Kidney (tissue), 14 donors: ENCODE results near the gene PCSK1. TPM values are rescaled to one million over a fixed set of nuclear protein-coding genes. Genes with fewer than 3 reads are reported as not detected.

Experiments
- DNase-seq, 5 donors: peaks; one replicate each; pipeline ENCODE4 v3.0.0-alpha.2; 2013 to 2020
- FAIRE-seq: peaks from 2 replicates; lab custom pipeline; 2012; peaks lifted over from hg19 to GRCh38; lab: Jason Lieb, UNC
- H3K27ac ChIP-seq, 2 donors: one replicate each; pipeline ENCODE4 v1.7.0; 2013; ENCODE audit warnings: low read depth in 2 of 2, low read length in 2 of 2, inconsistent platforms in 1 of 2
- H3K27me3 ChIP-seq: one replicate; pipeline ENCODE4 v1.7.1; 2013; ENCODE audit warnings: low read length, inconsistent platforms; ENCODE audit not compliant: control insufficient read depth, insufficient read depth
- H3K36me3 ChIP-seq, 3 donors: one replicate each; pipeline versions ENCODE4 v1.7.0 to v1.7.1; 2013; ENCODE audit warnings: low read length in 3 of 3, control low read depth in 1 of 3, inconsistent platforms in 1 of 3; ENCODE audit not compliant: insufficient read depth in 3 of 3, control insufficient read depth in 2 of 3
- H3K4me1 ChIP-seq, 3 donors: one replicate each; pipeline versions ENCODE4 v1.7.0 to v1.7.1; 2013; ENCODE audit warnings: low read length in 3 of 3, inconsistent platforms in 1 of 3, low read depth in 1 of 3; ENCODE audit not compliant: control insufficient read depth in 2 of 3, insufficient read depth in 2 of 3
- H3K4me3 ChIP-seq, 3 donors: one replicate each; pipeline versions ENCODE4 v1.7.0 to v1.8.1; 2013; ENCODE audit warnings: low read length in 3 of 3, control low read depth in 1 of 3, inconsistent platforms in 1 of 3
- H3K9ac ChIP-seq, 3 donors: one replicate each; pipeline versions ENCODE4 v1.7.0 to v1.7.1; 2013; ENCODE audit warnings: low read length in 3 of 3, control low read depth in 1 of 3, inconsistent platforms in 1 of 3
- H3K9me3 ChIP-seq, 3 donors: one replicate each; pipeline versions ENCODE4 v1.7.0 to v1.7.1; 2013; ENCODE audit warnings: low read length in 3 of 3, control low read depth in 1 of 3, inconsistent platforms in 1 of 3; ENCODE audit not compliant: control insufficient read depth in 2 of 3, insufficient read depth in 1 of 3
- intact Hi-C: fragments of 100-400 bp; cut with DNase I; formaldehyde crosslinking; loops from one replicate; pipeline ENCODE4 v1.11.1; 2022
- polyA plus RNA-seq: library from polyadenylated mRNA; stranded (reverse); fragments of 350-450 nt; fragmentation: Illumina TruSeq; extraction: RNeasy Lipid Tissue Mini Kit (QIAGEN cat#74804); gene quantifications from one replicate; pipeline ENCODE4 v1.2.3, GENCODE V29; 2014; ENCODE audit warnings: low read depth, low replicate concordance; ENCODE audit not compliant: insufficient read depth
- total RNA-seq: library from RNA; stranded (reverse); fragmentation: NEBNext Ultra II Directional; extraction: Animal tissue kit (Norgen Biotek cat#: 25700); gene quantifications from one replicate; pipeline ENCODE4 v1.2.1, GENCODE V29; 2021
- TF ChIP-seq, protein P1 (sequence below): IDR thresholded peaks from 3 replicates; pipeline ENCODE4 v1.5.1; 2012; ENCODE audit warnings: mild to moderate bottlenecking, moderate library complexity, borderline replicate concordance; ENCODE audit not compliant: insufficient read depth; ENCODE audit errors: extremely low read depth
- donor health status: control.
- donor health status: control.
- donor health status: control.
- donor health status: control.
- donor health status: control.
- donor health status: DM: yes; HTN: yes; CAD: no.
- donor health status: Normal renal cell carcinoma (clear cell type).

Gene PCSK1
- total and polyA plus RNA-seq, 2 donors from 2014 or later, result 0.13 to 1.0 TPM

DNA sequence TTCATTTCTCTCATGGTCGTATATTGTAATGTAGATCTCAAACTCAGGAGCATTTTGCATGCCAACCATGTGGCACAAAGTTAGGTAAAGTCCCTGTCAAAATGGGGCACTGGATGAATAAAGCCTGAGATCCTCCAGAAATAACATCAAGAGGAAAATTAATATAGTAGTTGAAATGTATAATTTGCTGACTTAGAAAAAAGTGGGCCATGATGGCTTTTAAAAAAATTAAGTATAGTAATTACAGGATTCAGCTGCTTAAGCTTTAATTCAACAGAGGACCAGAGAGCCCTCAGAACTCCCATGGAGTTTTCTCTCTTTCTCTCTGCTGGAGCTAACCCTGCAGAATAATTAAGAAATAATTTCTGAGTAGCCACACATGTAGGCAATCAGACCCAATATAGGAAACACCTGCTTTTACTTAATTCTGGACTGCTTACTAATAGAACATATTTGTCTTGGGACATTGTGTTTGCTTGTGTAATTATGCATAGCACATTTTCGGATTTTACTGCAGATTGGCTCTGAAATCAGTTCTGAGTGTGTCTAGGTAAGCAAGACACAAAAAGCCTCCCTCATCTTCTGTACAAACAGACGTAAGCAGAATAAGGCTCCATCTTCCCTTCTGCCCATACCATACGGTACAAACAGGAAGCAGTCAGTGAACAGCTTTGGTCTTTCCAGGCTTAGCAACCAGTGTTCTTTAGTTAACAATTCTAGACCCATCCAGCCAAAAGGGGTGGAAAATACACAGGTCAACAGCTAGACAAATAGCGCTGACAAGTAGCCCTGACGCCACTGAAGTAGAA, 26.5 kb upstream of the PCSK1 start:
- Histone ChIP-seq H3K27me3 (no peaks in the 10 kb centered on the region), H3K27ac (no peak overlapping the region), H3K9me3 (no peaks in the 10 kb centered on the region), H3K9ac (no peak overlapping the region), H3K4me3 (no peak overlapping the region), H3K36me3 (no peaks in the 10 kb centered on the region), H3K4me1 (no peaks in the 10 kb centered on the region)
- TF ChIP-seq, protein P1, sequence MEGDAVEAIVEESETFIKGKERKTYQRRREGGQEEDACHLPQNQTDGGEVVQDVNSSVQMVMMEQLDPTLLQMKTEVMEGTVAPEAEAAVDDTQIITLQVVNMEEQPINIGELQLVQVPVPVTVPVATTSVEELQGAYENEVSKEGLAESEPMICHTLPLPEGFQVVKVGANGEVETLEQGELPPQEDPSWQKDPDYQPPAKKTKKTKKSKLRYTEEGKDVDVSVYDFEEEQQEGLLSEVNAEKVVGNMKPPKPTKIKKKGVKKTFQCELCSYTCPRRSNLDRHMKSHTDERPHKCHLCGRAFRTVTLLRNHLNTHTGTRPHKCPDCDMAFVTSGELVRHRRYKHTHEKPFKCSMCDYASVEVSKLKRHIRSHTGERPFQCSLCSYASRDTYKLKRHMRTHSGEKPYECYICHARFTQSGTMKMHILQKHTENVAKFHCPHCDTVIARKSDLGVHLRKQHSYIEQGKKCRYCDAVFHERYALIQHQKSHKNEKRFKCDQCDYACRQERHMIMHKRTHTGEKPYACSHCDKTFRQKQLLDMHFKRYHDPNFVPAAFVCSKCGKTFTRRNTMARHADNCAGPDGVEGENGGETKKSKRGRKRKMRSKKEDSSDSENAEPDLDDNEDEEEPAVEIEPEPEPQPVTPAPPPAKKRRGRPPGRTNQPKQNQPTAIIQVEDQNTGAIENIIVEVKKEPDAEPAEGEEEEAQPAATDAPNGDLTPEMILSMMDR, result no peak
- no peak for FAIRE-seq
- intact Hi-C loops, result no loop called here
- DNase-seq, result no peak

DNA sequence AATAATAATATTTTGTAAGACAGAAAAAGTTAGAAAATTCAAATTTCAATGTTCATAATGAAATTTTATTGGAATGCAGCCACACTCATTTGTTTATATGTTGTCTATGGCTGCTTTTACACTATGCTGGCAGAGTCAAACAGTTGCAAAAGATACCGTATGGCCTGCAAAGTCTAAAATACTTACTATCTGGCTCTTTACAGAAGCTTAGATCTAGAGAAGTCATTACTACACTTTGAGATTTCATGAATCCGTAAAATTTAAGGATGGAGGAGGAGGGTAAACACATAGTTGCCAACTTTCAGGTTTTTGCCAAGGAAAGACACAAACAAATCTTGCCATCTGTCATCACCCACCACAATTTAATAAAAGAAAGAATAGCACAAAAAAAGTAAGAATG, 25.1 kb upstream of the PCSK1 start:
- H3K9me3 ChIP-seq, result no peaks in the 10 kb centered on the region
- FAIRE-seq (no peak), DNase-seq (no peak)
- TF ChIP-seq, protein P1, result no peak
- H3K4me3 ChIP-seq, result no peak overlapping the region
- H3K27ac ChIP-seq, result no peak overlapping the region
- H3K36me3 ChIP-seq, result no peaks in the 10 kb centered on the region
- no peaks in the 10 kb centered on the region for H3K27me3 ChIP-seq
- no peak overlapping the region for H3K9ac ChIP-seq
- intact Hi-C loops, result no loop called here
- no peaks in the 10 kb centered on the region for H3K4me1 ChIP-seq

DNA sequence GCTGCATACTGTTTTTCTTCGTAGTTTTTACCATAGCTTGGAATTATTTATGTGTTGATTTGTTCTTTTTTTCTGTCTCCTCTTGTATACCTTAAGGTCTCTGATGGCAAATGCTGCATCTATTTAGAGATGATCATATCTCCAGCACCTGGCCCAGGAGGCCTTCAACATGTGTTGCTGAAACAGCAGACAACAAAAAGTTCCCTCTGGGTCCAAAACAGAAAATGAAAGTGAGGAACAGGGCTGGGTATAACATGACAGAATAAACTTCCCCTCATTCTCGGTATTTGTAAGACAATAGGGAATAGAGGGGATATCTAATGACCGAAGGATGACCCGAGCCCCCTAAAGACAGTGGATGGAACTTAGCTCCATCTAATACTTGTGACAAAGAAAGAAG, 22.7 kb upstream of the PCSK1 start:
- FAIRE-seq, result no peak

More for the DNA sequence above, 22.7 kb upstream of the PCSK1 start:
- Histone ChIP-seq H3K9me3 (no peaks in the 10 kb centered on the region), H3K9ac (no peak overlapping the region), H3K27me3 (no peaks in the 10 kb centered on the region), H3K4me1 (no peaks in the 10 kb centered on the region), H3K4me3 (no peak overlapping the region), H3K27ac (no peak overlapping the region), H3K36me3 (no peaks in the 10 kb centered on the region)
- intact Hi-C loops, result no loop called here
- TF ChIP-seq, protein P1, result no peak
- no peak for DNase-seq
